NCI-H2107 treated with DMSO at 0.1 percent for 48 hours (cell line): ENCODE results near the gene KCNMB1.

Source experiments
- DNase-seq: peaks from one replicate; lab custom pipeline; 2025; ENCODE audit not compliant: unreplicated experiment; lab: John Stamatoyannopoulos, UW

KCNMB1 gene, protein sequence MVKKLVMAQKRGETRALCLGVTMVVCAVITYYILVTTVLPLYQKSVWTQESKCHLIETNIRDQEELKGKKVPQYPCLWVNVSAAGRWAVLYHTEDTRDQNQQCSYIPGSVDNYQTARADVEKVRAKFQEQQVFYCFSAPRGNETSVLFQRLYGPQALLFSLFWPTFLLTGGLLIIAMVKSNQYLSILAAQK

GRCh38 chr5:170388818-170389549, at the start of gene KCNMB1:
KCNMB1 (minus strand) TSS chr5:170389367; CDS start chr5:170385447, 3,920 bp downstream.
- no peak for DNase-seq

GRCh38 chr5:170438581-170438980, 49.4 kb upstream of the KCNMB1 start:
- no peak for DNase-seq

DNA sequence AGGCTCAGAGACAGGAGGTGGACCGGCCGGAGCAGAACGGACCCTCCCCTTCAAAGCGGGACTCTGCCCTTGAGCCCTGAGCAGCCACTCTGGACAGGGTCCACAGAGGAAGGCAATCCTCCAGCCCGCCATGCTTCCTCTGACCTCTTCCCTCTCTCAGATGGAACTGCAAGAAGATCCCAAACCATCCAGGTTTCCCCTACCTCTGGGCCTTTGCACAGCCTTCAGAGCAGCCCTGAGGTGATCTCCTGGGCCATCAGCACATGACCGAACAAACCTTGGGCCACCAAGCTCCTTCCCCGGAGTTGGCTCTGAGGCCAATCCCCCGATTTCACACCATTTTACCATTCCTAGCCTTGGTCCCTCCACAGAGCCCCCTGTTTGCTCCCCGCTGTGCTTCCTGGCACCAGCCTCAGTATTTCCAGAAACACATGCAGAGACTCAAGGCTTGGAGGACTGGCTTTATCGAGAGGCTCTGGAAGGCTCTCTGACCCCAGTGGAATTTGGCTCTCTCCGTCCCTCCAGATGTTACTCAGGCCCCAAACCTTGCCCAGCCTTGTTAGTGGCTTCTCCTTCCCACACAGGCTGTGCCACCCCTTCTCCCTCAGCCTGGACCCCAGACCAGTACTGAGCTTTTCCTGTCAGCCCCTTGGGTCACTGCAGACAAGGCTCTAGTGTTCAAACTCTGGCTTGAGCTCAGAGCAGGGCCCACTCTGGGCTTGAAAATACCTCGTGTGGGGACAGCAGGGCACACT, 48.6 kb upstream of the KCNMB1 start:
- DNase-seq, result no peak

DNA sequence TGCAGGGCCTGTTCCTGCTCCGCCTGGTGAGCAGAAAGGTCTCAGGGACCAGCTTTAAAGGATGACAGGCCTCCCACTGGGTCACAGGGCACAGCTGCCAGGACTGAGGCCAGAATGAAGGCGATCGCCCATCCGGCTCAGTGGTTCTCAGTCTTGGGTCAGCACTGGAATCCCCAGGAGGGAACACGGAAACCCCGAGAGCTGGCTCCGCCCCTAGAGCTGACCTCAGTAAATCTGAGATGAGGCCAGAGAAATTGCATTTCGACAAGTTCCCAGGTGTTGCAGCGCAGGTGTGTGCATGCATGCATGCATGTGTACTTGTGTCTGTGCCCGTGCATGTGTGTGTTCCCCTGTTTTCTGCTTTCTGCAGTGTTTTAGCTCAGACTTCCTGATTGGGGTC, 47.2 kb upstream of the KCNMB1 start:
- no peak for DNase-seq

DNA sequence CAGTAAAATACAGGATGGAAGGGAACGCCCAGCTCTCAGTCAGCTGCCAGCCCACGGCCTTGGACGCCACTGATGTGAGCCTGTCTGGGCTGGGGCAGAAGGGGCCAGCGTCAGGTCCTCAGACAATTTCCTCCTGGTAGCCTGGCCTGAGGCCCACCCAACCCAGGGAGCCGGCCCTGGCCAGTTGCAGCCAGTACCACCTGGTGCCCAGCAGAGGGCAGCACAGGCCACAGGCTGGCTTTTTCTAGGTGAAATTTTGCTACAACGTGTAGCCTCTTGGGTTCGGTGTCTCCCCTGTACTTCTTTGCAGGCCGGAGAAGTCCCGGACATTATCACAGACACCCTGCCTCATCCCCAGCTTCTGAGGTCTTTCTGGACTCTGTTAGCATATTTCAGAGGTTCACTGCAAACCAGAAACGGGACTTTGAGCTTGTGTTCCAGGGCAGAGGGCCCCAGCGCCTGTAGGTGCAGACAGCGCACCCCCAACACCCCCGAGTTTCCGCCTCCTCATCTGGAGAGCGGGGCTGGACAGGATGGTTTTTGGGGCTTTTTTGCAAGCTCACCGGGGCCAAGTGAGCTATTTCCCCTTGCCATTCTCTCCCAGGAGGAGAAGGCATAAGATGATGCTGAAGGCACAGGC, 45.9 kb upstream of the KCNMB1 start:
- no peak for DNase-seq

- DNase-seq, result no peak
These were observed 43.5 kb upstream of the KCNMB1 start for GRCh38 chr5:170432669-170433068.

DNA sequence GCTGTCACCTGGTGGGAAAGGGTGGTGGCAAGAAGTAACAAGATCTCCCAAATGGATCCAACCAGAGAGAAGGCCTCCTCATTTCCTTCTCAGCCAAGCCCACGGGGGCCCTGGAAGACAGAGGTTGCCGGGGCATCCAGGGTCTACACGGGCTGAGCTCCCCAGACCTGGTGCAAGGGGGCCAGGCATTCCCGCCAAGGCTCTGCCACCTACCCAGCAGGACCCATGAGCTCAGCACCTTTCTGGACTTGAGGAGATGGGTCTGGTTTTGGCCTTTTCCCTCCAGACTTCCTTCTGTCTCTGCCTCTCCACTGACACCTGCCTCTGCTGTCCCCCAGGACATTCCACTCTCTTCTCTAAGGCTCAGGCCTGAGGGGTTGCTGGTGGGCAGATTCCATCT, 42.4 kb upstream of the KCNMB1 start:
- no peak for DNase-seq

DNA sequence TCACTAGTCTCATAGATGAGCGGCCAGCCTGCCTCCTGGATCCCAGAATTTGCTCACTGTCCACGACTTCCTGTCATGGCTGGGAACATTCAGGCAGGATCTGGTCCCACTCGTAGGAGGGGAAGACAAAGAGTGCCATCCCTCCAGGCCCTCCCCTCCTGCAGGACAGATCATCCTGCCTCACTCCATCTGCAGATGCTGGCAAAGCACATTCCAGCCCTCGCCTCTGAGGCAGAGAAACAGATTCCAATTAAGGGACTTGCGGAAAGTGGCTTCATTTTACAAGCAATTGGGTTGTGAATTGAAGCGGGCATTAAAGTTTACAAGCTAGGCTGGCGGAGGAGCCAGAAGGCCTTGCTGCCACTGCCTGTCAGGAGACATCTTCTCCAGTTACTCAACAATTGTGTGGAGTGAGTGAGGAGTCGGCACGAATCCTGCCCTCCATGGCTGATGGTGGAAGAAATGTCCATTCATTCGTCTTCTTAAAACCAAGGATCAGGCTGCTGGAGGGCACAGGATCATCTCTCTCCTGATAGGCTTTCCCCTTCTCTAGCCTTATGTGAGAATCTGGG, 41.8 kb upstream of the KCNMB1 start:
- DNase-seq, result no peak

- DNase-seq, result no peak
These were observed 41.1 kb upstream of the KCNMB1 start for GRCh38 chr5:170430256-170430655.

DNA sequence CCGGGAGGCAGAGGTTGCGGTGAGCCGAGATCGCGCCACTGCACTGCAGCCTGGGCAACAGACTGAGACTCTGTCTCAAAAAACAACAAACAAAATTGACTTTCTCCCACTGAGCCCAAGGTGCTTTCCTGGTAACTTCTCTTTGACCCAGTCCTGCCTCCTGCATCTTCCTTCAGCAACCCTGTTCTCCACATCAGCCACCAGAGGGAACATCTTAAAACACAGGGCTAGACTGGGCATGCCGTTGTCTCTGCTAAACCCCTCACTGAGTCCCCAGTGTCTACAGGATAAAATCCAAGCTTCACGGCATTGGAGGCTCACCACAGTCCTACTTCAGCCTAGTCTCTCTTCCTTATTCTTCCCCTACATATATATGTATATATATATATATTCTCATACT, 39.8 kb upstream of the KCNMB1 start:
- DNase-seq, result no peak

DNA sequence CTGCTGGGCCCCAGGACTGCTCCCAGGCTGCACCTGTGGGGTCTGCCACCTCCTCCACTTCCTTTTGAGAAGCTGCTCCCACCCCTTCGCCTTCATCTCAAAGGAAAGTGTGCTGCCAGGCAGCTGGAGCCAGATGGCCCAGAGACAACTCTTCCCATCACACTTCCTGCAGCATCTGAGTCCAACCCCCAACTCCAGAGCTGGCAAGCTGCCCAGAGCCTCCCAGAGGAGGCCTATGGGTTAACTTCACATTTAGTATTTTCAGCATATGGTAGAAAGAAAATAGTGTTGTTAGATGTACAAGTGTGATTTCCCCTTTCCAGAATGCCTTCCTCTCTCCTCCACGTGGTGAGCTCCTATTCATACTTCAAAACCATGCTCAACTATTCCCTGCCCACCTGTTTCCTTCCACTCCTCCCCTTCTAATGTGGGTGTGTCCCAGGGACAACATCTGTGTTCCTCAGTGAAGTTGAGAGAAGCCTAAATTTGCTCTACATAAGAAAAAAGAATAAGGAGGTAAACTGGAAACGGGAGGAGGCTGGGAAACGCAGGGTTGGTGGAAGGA, 38.6 kb upstream of the KCNMB1 start:
- DNase-seq, result no peak

GRCh38 chr5:170426786-170427185, 37.6 kb upstream of the KCNMB1 start:
- DNase-seq, result no peak

DNA sequence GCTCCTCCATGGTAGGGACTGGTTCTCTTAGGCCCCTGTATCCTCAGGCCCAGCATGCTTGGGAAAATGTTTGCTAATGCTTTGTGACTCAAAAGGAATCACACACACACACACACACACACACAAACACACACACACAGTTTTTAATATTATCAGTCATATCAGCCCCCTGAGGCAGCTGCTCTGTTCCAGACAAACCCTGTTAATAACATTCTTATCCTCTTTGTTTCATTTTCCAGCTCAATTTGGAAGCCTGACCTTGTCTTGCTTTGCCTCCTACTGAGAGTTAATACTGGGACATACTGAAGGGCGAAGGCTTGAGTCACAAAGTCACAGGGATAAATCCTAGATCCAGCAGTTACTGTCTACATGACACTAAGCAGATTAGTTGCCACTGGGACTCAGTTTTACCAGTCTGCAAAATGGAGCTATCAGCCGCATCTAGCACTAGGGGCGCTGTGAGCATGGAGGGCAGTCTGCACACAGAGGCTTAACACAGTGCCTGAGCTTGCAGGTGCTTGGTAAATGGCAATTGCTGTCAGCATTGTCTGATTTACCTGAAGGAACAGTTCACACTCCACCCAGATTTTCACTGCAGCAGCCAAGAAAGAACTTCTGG, 37.1 kb upstream of the KCNMB1 start:
- no peak for DNase-seq

DNA sequence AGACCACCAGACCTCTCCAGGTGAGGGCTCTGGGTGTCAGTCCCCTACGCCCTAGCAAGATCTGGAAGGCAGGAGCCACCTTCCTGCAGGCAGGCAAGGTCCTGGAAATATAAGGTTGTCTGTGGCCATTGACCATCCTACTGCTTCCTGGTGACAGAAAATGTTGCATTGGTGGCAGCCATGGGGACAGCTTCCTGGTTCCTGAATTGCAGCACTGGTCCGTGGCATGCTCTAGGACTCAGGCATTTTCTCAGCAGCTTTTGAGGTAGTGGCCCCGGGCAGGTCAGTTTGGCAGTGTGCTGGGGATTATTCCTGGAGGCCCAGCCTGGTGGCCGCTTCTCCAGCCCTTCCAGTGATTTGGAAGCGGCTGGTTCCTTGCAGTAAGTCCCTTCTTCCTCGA, 36.6 kb upstream of the KCNMB1 start:
- DNase-seq, result no peak

- no peak for DNase-seq
These were observed 35.5 kb upstream of the KCNMB1 start for GRCh38 chr5:170424629-170425028.

- DNase-seq, result no peak
These were observed 34.5 kb upstream of the KCNMB1 start for GRCh38 chr5:170423692-170424091.

DNA sequence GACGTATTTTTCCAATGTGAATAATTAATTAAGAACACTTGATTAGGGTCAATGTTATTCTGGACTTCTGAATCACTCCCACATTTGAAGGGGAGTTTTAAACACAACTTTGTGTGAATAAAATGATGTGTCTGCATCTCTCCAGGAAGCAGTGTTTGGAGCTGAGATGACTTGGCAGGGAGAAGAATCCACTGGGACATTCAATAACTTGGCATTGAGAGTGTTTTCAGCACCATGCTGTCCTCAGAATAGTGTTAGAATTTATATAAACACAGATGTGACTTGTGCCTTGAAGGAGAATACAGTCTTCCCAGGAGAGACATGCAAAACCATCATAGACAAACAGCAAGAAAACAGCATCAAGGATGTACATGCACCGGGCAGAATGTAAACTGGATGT, 32.7 kb upstream of the KCNMB1 start:
- no peak for DNase-seq

GRCh38 chr5:170420806-170421412, 31.7 kb upstream of the KCNMB1 start:
- DNase-seq, result no peak

- DNase-seq, result no peak
These were observed 30.5 kb upstream of the KCNMB1 start for GRCh38 chr5:170419643-170420042.

DNA sequence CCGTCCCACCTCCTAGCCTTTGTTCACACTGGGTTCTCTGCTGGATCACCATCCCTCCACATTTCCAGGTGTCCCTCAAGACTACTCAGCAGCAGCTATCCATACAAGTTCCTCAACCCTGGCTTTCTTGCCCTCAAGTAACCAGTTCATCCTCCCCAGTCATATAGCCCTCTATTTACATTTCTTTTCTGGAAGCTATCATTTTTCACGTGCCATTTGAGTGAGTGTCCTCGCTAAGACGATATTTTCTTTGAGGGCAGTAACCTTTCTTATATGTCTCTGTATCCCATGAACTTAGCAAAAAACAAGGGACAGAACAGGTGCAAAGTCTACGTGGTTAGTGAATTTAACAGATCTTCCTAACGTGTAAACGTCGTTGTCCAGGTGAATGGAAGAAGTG, 29.6 kb upstream of the KCNMB1 start:
- no peak for DNase-seq
